IMR-90 (cell line): ENCODE results near the gene LAIR1.

Experiments used
- POLR2A ChIP-seq: IDR thresholded peaks from 2 replicates; pipeline ENCODE4 v1.6.1; 2012; ENCODE audit warnings: mild to moderate bottlenecking, low read depth, low read length
- TF ChIP-seq, protein P1 (sequence below): conservative IDR thresholded peaks from 2 replicates; pipeline ENCODE4 v1.5.1; 2012; ENCODE audit warnings: mild to moderate bottlenecking, low read depth, low read length, improper control_type of control experiment
- TF ChIP-seq, protein P2 (sequence below): fragments of 150-350 bp; IDR thresholded peaks from 2 replicates; pipeline ENCODE4 v1.6.1; 2016; ENCODE audit warnings: low read depth, mild to moderate bottlenecking, low read length, moderate library complexity, borderline replicate concordance

DNA sequence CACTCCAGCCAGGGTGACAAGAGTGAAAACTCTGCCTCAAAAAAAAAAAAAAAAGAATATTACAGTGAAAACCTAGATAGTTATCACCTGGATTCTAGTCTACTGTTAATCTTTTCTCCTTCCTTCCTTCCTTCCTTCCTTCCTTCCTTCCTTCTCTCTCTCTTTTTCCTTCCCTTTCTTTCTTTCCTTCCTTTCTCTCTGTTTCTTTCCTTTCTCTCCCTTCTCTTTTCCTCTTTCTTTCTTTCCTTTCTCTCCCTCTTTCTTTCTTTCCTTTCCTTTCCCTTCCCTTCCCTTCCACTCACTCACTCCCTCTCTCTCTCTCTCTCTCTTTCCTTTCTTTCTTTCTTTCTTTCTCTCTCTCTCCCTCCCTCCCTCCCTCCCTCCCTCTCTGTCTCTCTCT lies 40.9 kb upstream of the LAIR1 start:
- TF ChIP-seq, protein P1, sequence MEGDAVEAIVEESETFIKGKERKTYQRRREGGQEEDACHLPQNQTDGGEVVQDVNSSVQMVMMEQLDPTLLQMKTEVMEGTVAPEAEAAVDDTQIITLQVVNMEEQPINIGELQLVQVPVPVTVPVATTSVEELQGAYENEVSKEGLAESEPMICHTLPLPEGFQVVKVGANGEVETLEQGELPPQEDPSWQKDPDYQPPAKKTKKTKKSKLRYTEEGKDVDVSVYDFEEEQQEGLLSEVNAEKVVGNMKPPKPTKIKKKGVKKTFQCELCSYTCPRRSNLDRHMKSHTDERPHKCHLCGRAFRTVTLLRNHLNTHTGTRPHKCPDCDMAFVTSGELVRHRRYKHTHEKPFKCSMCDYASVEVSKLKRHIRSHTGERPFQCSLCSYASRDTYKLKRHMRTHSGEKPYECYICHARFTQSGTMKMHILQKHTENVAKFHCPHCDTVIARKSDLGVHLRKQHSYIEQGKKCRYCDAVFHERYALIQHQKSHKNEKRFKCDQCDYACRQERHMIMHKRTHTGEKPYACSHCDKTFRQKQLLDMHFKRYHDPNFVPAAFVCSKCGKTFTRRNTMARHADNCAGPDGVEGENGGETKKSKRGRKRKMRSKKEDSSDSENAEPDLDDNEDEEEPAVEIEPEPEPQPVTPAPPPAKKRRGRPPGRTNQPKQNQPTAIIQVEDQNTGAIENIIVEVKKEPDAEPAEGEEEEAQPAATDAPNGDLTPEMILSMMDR, result no peak
- TF ChIP-seq, protein P2, sequence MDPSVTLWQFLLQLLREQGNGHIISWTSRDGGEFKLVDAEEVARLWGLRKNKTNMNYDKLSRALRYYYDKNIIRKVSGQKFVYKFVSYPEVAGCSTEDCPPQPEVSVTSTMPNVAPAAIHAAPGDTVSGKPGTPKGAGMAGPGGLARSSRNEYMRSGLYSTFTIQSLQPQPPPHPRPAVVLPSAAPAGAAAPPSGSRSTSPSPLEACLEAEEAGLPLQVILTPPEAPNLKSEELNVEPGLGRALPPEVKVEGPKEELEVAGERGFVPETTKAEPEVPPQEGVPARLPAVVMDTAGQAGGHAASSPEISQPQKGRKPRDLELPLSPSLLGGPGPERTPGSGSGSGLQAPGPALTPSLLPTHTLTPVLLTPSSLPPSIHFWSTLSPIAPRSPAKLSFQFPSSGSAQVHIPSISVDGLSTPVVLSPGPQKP, result no peak
- TF ChIP-seq POLR2A, result no peak
